Measurements from ENCODE around the gene COLGALT1.

Gene COLGALT1

GRCh38 chr19:17618281-17618903, 62.9 kb downstream of the COLGALT1 start:
- Histone ChIP-seq H3K4me3 (no peak overlapping the region), H3K27ac (no peak overlapping the region), H3K4me2 (peak overlapping the region in 2 of 11 experiments; percentile 26 to 31; a peak in 1 of 22 replicates), H3K9ac (no peak overlapping the region), H3K4me1 (peaks cover 18 to 44% (median 31%) of the 10 kb centered on the region in 10 experiments), H3K27me3 (no peaks in the 10 kb centered on the region), H3K9me3 (replicated peaks in 1 of 11) (peaks cover 8 to 19% (median 13%) of the 10 kb centered on the region in 11 experiments; a peak in 21 of 22 replicates), H4K20me1 (no peaks in the 10 kb centered on the region), H3K36me3 (no peaks in the 10 kb centered on the region)
- no peak for TF ChIP-seq Cebpa-rat (IDR thresholded peaks at IDR 0.05)

GRCh38 chr19:17618936-17619335, 63.5 kb downstream of the COLGALT1 start:
- Histone ChIP-seq H3K4me2 (peak overlapping the region in 2 of 11 experiments; percentile 26 to 31; a peak in 1 of 22 replicates), H3K36me3 (no peaks in the 10 kb centered on the region), H3K9ac (no peak overlapping the region), H3K4me1 (peaks cover 18 to 44% (median 31%) of the 10 kb centered on the region in 10 experiments), H3K27me3 (no peaks in the 10 kb centered on the region), H4K20me1 (no peaks in the 10 kb centered on the region), H3K27ac (no peak overlapping the region), H3K4me3 (no peak overlapping the region), H3K9me3 (replicated peaks in 1 of 11) (peaks cover 8 to 19% (median 13%) of the 10 kb centered on the region in 11 experiments; a peak in 21 of 22 replicates)
- no peak for TF ChIP-seq Cebpa-rat (IDR thresholded peaks at IDR 0.05)

- peak overlapping the region in 4 of 11 experiments; percentile 16 to 43 (median 34); a peak in 3 of 22 replicates for H3K9ac ChIP-seq
- H3K4me1 ChIP-seq: peaks cover 16 to 46% (median 26%) of the 10 kb centered on the region in 10 experiments
- H3K9me3 ChIP-seq (replicated peaks in 1 of 11): peaks cover 8 to 19% (median 13%) of the 10 kb centered on the region in 11 experiments; a peak in 21 of 22 replicates
- TF ChIP-seq Cebpa-rat (IDR thresholded peaks at IDR 0.05): no peak
- no peaks in the 10 kb centered on the region for H4K20me1 ChIP-seq
- peak overlapping the region in 3 of 11 experiments; percentile 0 to 42 (median 15); a peak in 2 of 22 replicates for H3K27ac ChIP-seq
- no peaks in the 10 kb centered on the region for H3K27me3 ChIP-seq
- no peaks in the 10 kb centered on the region for H3K36me3 ChIP-seq
- H3K4me3 ChIP-seq: no peak overlapping the region
- peak overlapping the region in 7 of 11 experiments; percentile 16 to 58 (median 44); a peak in 12 of 22 replicates for H3K4me2 ChIP-seq
Observed at GRCh38 chr19:17620696-17621095, 65.2 kb downstream of the COLGALT1 start.

GRCh38 chr19:17623224-17623935, 67.9 kb downstream of the COLGALT1 start:
- no peaks in the 10 kb centered on the region for H3K27me3 ChIP-seq
- H3K36me3 ChIP-seq: no peaks in the 10 kb centered on the region
- H3K9ac ChIP-seq: no peak overlapping the region
- no peaks in the 10 kb centered on the region for H4K20me1 ChIP-seq
- peaks cover 5 to 47% (median 26%) of the 10 kb centered on the region in 10 experiments; a peak in 18 of 20 replicates for H3K4me1 ChIP-seq
- H3K9me3 ChIP-seq (replicated peaks in 1 of 11): peaks cover 8 to 19% (median 13%) of the 10 kb centered on the region in 11 experiments; a peak in 21 of 22 replicates
- H3K4me3 ChIP-seq: no peak overlapping the region
- H3K4me2 ChIP-seq: no peak overlapping the region
- no peak overlapping the region for H3K27ac ChIP-seq
- TF ChIP-seq Cebpa-rat (IDR thresholded peaks at IDR 0.05): no peak

GRCh38 chr19:17624314-17624991, 69.0 kb downstream of the COLGALT1 start:
- peaks cover 8 to 19% (median 13%) of the 10 kb centered on the region in 11 experiments; a peak in 21 of 22 replicates for H3K9me3 ChIP-seq (replicated peaks in 1 of 11)
- no peak for TF ChIP-seq Cebpa-rat (IDR thresholded peaks at IDR 0.05)
- H3K9ac ChIP-seq: no peak overlapping the region
- peaks cover 0 to 46% (median 24%) of the 10 kb centered on the region in 10 experiments; a peak in 15 of 20 replicates for H3K4me1 ChIP-seq
- H4K20me1 ChIP-seq: no peaks in the 10 kb centered on the region
- H3K27ac ChIP-seq: no peak overlapping the region
- no peak overlapping the region for H3K4me2 ChIP-seq
- H3K4me3 ChIP-seq: no peak overlapping the region
- no peaks in the 10 kb centered on the region for H3K36me3 ChIP-seq
- no peaks in the 10 kb centered on the region for H3K27me3 ChIP-seq

GRCh38 chr19:17625043-17625442, 69.6 kb downstream of the COLGALT1 start:
- no peak for TF ChIP-seq Cebpa-rat (IDR thresholded peaks at IDR 0.05)
- Histone ChIP-seq H3K9ac (no peak overlapping the region), H3K4me2 (no peak overlapping the region), H4K20me1 (no peaks in the 10 kb centered on the region), H3K4me1 (peaks cover 0 to 40% (median 24%) of the 10 kb centered on the region in 10 experiments; a peak in 15 of 20 replicates), H3K27me3 (no peaks in the 10 kb centered on the region), H3K4me3 (no peak overlapping the region), H3K9me3 (replicated peaks in 1 of 11) (peaks cover 8 to 19% (median 13%) of the 10 kb centered on the region in 11 experiments; a peak in 21 of 22 replicates), H3K36me3 (no peaks in the 10 kb centered on the region), H3K27ac (no peak overlapping the region)

GRCh38 chr19:17625980-17626379, 70.5 kb downstream of the COLGALT1 start:
- Histone ChIP-seq H3K36me3 (no peaks in the 10 kb centered on the region), H3K9me3 (replicated peaks in 1 of 11) (peaks cover 8 to 22% (median 17%) of the 10 kb centered on the region in 11 experiments; a peak in 21 of 22 replicates), H3K27me3 (no peaks in the 10 kb centered on the region), H3K27ac (no peak overlapping the region), H3K4me2 (no peak overlapping the region), H4K20me1 (no peaks in the 10 kb centered on the region), H3K9ac (no peak overlapping the region), H3K4me3 (no peak overlapping the region), H3K4me1 (peaks cover 0 to 38% (median 22%) of the 10 kb centered on the region in 10 experiments; a peak in 15 of 20 replicates)
- TF ChIP-seq Cebpa-rat (IDR thresholded peaks at IDR 0.05): no peak

- Histone ChIP-seq H3K9ac (no peak overlapping the region), H3K27me3 (no peaks in the 10 kb centered on the region), H3K4me1 (peaks cover 0 to 32% (median 17%) of the 10 kb centered on the region in 10 experiments; a peak in 15 of 20 replicates), H3K4me2 (peak overlapping the region in 6 of 11 experiments; percentile 8 to 34 (median 26); a peak in 5 of 22 replicates), H3K36me3 (no peaks in the 10 kb centered on the region), H4K20me1 (no peaks in the 10 kb centered on the region), H3K4me3 (no peak overlapping the region), H3K9me3 (replicated peaks in 1 of 11) (peaks cover 7 to 18% (median 14%) of the 10 kb centered on the region in 11 experiments; a peak in 21 of 22 replicates), H3K27ac (no peak overlapping the region)
- TF ChIP-seq Cebpa-rat (IDR thresholded peaks at IDR 0.05): no peak
Observed at GRCh38 chr19:17626456-17627015, 71.1 kb downstream of the COLGALT1 start.

Data from BLaER1 treated with 17β-estradiol and CSF1 and Interleukin-3, amounts not matched to agents 10 nM and 100 nM (cell line).